CMK (cell line): ENCODE measurements around the gene TTLL11.

Experiments used
- DNase-seq: peaks from one replicate; pipeline ENCODE4 v3.0.0-alpha.2; 2010; ENCODE audit warnings: low read depth

TTLL11 gene

GRCh38 chr9:121852651-121853616, 240.2 kb downstream of the TTLL11 start:
- no peak for DNase-seq

GRCh38 chr9:121852241-121852640, 240.9 kb downstream of the TTLL11 start:
- DNase-seq: no peak

- no peak for DNase-seq
Observed at GRCh38 chr9:121851641-121852091, 241.4 kb downstream of the TTLL11 start.

GRCh38 chr9:121850366-121850765, 242.7 kb downstream of the TTLL11 start:
- DNase-seq: no peak

GRCh38 chr9:121849554-121849953, 243.6 kb downstream of the TTLL11 start:
- no peak for DNase-seq

- no peak for DNase-seq
Observed at GRCh38 chr9:121844562-121844961, 248.5 kb downstream of the TTLL11 start.

- no peak for DNase-seq
Observed at GRCh38 chr9:121844098-121844497, 249.0 kb downstream of the TTLL11 start.

GRCh38 chr9:121842612-121842978, 250.5 kb downstream of the TTLL11 start:
- DNase-seq: no peak

- no peak for DNase-seq
Observed at GRCh38 chr9:121841771-121842611, 251.1 kb downstream of the TTLL11 start.

- no peak for DNase-seq
Observed at GRCh38 chr9:121840838-121841760, 252.0 kb downstream of the TTLL11 start.

GRCh38 chr9:121839726-121840500, 253.2 kb downstream of the TTLL11 start:
- DNase-seq: no peak

GRCh38 chr9:121838746-121839669, 254.1 kb downstream of the TTLL11 start:
- no peak for DNase-seq

GRCh38 chr9:121837113-121837961, 255.8 kb downstream of the TTLL11 start:
- no peak for DNase-seq

- no peak for DNase-seq
Observed at GRCh38 chr9:121836366-121836885, 256.7 kb downstream of the TTLL11 start.

- no peak for DNase-seq
Observed at GRCh38 chr9:121835587-121836365, 257.3 kb downstream of the TTLL11 start.

GRCh38 chr9:121833061-121833460, 260.0 kb downstream of the TTLL11 start:
- DNase-seq: no peak

- DNase-seq: no peak
Observed at GRCh38 chr9:121831869-121832268, 261.2 kb downstream of the TTLL11 start.
